Left hindlimb (tissue), 1 donor: ENCODE results near the gene SYNGAP1.
A peak's percentile ranks its signal among the peaks of the same experiment; 100 is the strongest.
"Not testable (repeated sequence)": the region's sequence is repeated elsewhere in the genome, so short reads cannot be mapped to it uniquely, and the experiment has no call there.

Experiments
- DNase-seq: peaks from one replicate; pipeline ENCODE4 v3.0.0-alpha.2; 2018

Gene SYNGAP1

DNA sequence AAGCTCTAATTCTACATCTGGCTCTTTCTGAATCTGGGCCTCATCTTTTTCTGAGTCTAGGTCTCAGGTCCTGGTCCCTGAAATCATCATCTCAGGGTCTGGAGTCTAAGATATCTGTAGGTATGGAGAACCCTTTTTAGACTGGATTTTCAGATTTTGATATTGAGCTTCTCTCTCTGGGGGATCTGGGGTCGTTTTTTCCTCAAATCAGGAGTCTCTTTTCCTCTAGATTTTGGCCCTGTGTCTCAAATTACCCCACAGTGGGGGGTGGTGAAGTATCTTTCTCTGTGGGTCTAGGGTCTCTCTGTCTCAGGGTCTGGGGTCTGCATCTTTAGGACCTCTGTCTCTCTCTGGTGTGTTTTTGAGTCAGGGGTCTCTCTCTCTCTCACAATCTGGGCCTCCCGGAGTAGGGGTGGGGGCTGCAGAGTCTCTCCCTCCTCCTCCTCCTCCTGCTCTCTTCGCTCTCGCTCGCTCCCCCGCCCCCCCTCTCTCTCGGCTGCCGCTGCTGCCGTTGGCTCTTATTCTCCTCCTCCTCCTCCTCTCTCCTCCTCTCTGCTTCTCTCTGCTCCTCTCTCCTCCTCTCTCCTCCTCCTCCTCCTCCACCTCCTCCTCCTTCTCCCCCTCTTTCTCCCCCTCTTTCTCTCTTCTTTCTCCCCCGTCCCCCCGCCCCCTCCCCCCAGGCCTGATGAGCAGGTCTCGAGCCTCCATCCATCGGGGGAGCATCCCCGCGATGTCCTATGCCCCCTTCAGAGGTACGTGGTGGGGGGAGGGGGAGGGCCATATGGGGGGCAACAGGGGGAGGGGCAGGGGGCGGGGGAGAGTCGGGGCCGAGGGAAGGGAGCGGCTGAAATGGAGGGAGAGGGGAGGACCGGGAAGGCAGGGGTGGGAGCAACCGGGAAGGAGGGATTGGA, at the start of gene SYNGAP1:
Gene SYNGAP1 (plus strand): TSS at position 486 of the 911 bp plus-strand sequence. CDS start 200 bp downstream, at position 686.
- DNase-seq, result peak; percentile 83

DNA sequence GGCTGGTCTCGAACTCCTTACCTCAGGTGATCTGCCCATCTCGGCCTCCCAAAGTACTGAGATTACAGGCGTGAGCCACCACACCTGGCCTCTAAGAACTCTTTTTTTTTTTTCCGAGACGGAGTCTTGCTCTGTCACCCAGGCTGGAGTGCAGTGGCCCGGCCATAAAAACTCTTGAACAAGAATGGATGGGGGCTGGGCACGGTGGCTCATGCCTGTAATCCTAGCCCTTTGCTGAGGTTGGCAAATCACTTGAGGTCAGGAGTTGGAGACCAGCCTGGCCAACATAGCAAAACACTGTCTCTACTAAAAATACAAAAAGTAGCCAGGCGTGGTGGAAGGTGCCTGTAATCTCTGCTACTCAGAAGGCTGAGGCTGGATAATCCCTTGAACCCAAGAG, 48.0 kb upstream of the SYNGAP1 start:
- not testable (repeated sequence) for DNase-seq

DNA sequence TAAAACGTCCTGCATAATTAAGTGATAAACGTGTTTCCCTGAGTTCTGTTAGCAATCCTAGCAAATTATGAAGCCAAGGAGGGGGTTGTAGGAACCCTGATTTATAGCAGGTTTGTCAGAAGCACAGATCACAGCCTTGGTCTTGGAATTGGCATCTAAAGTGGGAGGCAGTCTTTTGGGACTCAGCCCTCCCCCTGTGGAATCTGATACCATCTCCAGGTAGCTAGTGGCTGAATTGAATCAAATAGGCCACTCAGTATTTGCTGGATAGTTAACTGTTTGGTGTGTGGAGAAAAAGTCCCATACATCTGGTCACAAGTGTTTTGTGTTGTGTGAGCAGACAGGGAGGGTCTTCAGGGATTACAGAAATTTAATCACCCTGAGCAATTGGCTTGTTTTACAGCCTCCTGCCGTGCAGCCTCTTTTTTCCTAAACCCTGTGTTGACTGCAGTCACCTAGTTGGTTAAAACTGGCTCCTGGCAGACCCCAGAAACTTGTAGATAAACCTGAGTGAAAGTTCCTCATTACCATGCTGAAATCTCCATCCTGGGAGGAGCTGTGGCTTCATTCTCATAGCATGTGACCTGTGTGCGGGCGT, 47.2 kb upstream of the SYNGAP1 start:
- DNase-seq, result no peak

DNA sequence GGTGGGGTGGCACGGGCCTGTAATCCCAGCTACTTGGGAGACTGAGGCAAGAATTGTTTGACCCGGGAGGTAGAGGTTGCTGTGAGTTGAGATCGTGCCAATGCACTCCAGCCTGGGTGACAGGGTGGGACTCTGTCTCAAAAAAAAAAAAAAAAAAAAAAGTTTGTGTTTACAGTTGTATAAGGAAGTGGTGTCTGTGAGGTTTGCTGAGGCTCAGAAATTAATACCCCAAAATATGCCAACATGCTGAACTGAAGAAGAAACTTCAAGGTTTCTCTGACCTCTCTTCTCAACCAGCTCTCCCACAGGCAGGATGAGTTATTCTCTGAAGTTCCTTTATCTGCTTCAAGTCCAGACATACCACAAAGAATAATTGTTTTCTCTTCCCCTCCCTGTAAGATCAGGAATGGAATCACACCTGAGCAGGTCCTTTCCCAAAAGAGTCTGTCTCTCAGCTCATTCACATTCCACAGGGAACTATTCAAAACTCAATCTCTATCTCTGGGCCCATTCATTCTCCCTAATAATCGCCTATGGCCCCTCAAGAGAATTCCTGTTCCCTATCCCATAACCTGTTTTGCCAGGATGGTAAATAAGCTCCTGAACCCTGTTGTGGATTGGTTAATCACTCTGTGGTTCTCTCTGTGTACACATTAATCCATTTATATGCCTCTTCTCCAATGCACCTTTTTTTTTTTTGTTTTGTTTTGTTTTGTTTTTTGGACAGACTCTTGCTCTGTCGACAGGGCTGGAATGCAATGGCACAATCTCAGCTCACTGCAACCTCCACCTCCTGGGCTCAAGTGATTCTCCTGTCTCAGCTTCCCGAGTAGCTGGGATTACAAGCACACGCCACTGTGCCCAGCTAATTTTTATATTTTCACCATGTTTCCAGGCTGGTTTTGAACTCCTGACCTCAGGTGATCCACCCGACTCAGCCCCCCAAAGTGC, 45.6 kb upstream of the SYNGAP1 start:
- DNase-seq, result no peak

DNA sequence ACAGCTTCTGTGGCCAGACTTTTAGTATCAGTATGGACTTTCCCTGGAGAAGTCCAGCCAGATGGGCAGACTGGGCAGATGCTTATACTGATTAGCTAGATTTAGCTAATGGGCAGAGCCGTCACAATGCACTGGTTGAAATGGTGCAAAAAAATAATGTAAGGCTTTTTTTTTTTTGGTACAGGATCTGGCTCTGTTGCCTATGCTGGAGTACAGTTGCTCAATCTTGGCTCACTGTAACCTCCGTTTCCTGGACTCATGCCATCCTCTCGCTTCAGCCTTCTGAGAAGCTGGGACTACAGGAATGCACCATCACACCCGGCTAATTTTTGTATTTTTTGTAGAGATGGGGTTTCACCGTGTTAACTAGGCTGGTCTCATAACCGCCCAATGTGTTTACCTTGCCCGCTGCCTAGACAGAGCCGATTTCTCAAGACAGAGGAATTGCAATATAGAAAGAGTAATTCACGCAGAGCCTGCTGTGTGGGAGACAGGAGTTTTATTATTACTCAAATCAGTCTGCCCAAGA, 44.7 kb upstream of the SYNGAP1 start:
- DNase-seq, result peak; percentile 85

DNA sequence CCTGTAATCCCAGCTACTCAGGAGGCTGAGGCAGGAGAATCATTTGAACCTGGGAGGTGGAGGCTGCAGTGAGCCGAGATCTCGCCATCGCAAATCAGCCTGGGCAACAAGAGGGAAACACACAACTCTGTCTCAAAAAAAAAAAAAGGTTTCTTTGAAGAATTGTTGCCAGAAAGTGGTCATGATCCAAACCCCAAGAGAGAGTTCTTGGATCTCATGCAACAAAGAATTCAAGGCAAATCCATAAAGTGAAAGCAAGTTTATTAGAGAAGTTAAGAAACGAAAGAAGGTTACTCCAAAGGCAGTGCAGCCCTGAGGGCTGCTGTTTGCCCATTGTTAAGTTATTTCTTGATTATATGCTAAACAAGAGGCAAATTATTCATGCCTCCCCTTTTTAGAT, 42.7 kb upstream of the SYNGAP1 start:
- DNase-seq, result no peak

DNA sequence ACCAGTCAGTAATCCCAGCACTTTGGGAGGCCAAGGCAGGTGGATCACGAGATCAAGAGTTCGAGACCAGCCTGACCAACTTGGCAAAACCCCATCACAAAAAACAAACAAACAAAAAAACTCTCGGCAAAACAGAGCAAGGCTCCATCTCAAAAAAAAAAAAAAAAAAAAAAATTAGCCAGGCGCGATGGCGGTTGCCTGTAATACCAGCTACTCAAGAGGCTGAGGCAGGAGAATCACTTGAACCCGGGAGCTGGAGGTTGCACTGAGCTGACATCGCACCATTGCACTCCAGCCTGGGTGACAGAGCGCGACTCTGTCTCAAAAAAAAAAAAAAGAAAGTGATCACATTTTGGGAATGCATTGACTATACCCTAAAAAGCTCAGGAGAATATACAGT, 40.7 kb upstream of the SYNGAP1 start:
- not testable (repeated sequence) for DNase-seq

DNA sequence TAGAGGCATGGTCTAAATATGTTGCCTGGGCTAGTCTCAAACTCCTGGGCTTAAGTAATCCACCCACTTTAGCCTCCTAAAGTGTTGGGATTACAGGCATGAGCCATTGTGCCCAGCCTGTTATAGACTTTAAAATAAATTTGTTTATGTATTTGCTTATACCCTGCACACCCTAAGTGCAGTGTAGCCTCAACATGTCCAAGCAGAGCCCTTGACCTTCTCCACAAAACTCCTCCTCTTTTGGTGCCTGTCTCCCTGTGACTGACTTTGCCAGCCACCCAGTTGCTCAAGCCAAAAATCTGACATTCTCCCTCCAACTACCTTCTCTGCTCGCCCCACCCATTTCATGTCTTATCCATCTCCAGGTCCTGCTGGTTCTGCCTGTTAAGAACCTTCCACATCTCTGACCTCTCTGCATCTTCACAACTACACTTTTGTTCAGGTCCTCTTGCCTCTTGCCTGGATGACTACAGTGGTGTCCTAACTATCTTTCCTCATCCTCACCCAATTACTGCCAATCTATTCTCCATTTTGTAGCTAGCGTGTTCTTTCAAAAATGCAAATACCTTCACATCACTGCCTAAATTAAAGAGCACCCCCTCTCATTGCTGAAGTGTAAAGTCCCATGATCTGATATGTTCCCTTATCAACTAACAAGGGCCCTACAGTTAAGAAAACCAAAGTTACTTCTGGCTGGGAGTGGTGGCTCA, 39.4 kb upstream of the SYNGAP1 start:
- DNase-seq, result no peak

DNA sequence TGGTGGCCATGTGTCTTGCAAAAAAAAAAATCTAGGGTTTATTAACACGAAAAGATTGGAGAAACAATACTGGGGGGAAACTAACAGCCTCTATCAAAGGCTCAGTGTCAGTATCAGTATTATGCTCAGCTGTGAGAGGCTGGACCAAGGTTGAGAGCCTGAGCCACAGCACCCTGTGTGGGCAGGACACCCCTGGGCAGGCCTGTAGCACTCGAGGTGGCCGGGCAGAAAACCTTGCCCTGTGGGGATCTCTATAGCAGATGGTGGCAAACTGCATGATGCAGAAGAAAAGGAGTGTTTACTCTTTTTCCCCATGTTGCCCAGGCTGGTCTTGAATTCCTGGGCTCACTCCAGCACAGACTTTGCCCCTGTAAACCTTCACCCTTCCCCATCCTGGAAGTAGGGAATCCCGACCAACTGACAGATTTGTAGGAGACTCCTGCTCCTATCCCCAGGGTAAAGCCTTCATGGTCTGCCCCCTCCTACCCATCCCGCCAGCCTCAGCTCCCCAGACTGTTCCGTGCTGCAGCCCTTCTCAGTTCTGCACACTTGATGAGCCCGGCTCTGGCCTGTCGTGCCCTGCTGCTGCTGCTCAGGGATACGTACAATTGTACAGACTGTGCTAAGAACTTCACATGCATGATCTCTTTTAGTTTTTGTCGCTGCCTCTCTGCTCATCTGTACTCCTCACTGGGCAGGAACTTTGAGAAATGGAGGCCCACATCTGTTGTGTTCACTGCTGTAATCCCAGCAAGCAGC, 36.3 kb upstream of the SYNGAP1 start:
- no peak for DNase-seq

DNA sequence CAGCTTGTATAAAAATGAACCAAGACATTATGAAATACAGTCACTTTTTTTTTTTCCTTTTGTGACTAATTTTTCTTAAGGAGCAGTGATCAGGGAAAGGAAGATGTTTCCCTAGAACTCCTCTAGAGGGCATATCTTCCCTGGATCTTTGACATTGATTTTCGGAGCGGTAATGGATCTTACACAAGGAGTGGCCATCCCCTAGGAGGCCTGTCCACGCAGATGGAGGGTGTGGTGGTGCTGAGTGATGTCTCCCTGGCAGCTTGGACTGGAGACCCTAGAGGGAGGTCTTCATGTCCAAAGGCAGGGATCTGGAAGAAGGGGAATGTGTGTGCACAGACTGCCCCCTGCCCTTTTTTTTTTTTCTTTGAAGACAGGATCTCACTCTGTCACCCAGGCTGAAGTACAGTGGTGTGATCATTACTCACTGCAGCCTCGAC, 35.3 kb upstream of the SYNGAP1 start:
- DNase-seq, result no peak

DNA sequence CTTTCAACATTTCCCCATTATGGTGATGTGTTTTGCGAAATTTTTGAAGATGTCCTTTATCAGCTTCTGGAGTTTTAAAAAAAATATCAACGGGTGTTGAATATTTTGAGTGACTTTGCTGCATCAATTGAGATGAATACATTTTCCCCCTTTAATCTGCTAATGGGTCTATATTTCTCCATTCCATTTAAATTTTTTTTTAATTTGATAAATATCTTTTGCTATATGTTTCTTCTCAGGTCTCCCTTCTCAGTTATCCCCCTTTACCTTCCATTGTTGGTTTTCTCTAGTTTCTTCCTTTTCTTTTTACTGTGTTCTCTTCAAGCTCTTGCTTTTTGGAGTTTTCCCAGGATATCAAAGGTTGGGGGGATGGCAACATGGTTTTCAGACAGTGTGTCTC, 29.7 kb upstream of the SYNGAP1 start:
- DNase-seq, result no peak

DNA sequence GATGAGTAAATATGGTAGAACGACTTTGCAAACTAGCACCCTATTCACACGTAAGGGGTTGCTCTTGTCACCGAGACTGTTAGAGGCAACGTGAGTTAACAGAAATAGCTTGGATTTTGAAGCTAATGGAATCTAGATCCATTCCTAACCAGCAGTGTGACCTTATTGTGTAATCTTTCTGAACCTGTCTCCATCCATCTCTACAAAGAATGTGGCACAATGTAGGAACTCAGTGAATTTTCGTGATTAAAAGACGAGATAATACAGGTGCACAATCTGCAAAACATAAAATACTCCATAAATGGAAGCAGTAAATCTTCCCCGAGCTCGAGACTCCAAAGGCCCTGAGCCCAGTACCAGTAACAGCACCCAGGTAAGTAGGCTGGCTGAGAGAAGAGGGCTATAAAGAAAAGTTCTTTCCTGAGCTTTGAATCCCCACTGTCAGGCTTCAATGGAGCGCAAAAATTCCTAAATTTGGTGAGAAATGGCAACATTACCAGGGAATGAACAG, 29.0 kb upstream of the SYNGAP1 start:
- no peak for DNase-seq

DNA sequence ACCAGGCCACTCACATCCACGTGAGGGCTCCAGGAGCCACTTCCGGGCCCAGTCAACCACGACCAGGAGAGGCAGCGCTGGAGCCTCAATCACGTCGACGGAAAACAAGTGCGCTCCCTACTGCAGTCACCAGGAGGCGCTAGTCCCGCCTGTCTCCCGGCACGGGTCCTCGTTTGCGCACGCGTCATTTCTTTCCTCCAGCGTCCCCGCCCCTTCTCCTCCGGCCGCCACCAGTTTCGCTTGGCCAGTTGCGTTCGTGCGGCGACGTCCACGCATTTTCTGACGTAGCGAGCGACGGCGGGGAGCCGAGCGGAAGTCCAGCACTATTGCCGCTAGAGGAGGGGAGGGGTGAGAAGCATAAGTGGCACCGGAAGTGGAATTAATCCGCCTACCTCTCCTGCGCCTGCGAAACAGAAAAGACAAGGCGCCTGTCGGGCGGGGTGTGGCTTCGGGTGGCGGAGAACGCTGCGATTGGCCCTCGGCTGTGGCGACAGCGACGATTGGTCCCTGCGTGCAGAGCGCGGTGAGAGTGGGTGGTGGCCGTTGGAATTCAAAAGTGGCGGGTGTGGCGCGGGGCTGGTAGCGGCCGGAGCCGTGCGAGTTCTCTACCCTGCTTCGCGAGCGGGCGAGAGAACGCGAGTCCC, 28.5 kb upstream of the SYNGAP1 start, which contains the start of gene KIFC1:
Gene KIFC1 (plus strand): TSS at position 546 of the 644 bp plus-strand sequence. CDS start 163 bp downstream, outside the sequence.
- peak; percentile 100 for DNase-seq

DNA sequence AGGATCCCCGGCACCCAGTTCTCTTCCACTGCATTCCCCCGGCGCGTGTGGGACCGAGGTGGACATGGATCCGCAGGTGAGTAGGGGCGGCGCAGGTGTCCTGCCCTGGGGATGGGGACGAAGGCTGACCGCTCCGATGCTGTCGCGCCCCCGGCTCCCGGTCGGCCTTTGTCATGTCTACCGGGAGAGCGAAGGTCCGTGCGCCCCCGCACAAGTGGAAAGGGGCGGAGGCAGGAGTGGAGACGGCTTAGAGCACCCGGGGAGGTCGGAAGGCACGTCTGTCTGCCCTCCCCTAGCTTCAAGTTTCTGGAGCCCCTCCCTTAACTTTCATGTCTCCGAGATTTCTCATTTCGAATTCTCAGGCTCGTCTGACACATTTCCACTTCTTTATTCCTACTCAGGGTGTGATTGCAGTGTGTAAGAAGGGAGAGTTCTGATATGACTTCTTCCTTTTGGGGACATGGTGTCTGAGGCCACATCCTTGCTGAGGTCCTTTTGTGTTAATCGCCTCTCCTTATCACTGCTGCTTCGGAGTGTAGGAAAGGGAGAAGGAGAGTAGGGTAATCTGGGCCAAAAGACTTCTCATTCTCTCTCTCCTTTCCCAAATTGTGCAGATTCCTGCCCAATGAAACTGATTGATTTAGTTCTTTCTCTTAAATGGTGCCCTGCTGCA, 27.8 kb upstream of the SYNGAP1 start:
- no peak for DNase-seq

DNA sequence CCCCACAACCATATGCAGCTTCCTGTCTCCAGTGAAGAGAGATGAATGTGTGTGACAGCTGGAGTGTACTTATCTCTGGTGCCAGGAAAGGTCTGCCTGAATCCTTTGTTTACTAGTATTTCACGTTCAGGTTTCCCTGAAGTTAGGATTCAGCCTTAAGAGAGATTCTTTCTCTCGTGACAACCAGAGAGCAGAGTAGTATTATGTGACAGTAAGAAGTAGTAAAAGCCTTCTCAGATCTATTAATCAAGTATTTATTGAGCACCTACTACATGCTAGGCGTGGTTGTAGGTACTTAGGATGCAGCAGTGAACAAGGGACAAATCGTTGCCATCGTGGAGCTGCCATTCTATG, 27.3 kb upstream of the SYNGAP1 start:
- no peak for DNase-seq

DNA sequence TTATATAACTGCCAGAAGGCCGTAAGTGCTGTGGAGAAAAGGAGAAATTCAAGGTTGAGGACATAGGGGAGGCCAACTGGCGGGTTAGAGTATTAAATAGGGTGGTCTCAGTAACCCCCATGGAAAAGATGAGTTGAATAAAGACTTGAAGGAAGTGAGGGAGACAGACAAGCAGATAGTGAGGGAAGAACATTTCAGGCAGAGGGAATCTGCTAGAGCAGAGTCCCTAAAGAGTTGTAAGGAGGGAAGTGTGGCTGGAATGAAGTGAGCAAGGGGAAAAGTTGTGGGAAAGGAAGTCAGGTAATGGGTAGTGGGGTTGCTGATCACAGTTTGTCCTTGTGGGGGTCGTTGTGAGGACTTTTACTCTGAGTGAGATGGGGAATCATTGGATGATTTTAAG, 26.9 kb upstream of the SYNGAP1 start:
- no peak for DNase-seq

DNA sequence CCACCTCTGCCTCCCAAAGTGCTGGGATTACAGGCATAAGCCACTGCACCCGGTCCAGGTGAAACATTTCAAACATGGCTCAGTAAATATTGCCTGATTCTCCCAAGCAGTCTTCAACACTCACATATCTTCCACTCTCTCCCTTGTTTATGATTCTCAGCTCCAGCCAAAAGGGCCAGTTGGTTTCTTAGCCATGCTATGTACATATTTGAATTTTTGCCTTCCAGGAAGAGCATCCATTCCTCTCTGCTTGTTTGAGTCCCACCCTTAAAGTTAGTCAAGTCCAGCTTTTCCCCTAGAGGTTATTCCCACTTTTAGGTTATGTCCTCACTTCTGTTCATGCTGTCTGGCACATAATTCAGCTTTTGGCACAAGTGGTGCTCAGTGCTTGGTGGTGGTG, 22.3 kb upstream of the SYNGAP1 start:
- DNase-seq, result no peak

DNA sequence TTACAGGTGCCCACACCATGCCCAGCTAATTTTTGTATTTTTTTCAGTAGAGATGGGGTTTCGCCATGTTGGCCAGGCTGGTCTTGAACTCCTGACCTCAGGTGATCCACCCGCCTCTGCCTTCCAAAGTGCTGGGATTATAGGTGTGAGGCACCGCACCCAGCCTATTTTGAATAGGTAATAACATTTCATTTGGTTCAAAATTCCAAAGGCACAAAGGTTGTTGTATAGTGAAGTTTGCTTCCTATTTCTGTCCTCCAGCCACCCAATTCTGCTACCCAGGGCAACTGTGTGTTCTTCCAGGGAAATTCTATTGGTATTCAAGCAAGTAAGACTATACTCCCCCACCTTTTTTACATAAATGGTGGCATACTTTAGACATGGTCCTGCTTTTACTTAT, 21.3 kb upstream of the SYNGAP1 start:
- DNase-seq, result not testable (repeated sequence)

DNA sequence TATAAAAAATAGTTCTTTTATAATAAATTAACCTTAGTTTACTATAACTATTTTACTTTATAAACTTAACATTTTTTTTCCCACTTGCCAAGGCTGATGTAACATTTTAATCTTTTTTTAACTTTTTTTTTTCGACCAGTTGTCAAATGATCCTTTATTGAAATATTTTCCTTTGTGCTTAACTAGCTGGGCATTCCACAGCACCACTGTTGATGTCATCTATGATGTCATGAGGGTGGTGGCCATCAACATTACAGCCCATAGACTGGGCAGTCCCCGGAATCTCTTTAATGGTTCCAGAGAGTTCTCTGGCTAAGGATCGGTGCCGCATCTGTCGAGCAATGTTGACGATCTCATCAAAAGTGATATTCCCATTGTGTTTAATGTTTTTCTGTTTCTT, 20.0 kb upstream of the SYNGAP1 start:
- DNase-seq, result not testable (repeated sequence)

DNA sequence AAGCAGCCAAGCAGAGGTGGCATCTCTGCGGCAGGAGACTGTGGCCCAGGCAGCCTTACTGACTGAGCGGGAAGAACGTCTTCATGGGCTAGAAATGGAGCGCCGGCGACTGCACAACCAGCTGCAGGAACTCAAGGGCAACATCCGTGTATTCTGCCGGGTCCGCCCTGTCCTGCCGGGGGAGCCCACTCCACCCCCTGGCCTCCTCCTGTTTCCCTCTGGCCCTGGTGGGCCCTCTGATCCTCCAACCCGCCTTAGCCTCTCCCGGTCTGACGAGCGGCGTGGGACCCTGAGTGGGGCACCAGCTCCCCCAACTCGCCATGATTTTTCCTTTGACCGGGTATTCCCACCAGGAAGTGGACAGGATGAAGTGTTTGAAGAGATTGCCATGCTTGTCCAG, 15.0 kb upstream of the SYNGAP1 start:
- DNase-seq, result peak; percentile 16
